ENCODE data around the gene POLE.

DNA sequence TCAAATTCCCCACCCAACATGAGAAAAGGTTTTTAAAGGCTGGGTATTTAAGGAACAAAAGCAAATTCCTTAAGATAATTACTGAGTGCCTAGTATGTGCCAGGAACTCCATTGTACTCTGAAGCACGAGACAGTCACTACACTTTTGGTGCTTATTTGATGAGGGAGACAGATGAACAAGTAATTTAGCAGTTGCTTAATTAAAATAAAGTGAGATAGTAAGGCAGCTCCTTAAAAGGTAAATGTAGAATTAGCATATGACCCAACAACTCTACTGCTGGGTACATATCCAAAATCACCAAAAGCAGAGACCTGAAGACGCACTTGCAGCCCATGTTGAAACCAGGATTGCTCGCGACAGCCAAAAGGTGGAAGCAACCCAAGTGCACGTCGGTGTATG, 21.3 kb downstream of the POLE start:
- TF ChIP-seq, protein P1, sequence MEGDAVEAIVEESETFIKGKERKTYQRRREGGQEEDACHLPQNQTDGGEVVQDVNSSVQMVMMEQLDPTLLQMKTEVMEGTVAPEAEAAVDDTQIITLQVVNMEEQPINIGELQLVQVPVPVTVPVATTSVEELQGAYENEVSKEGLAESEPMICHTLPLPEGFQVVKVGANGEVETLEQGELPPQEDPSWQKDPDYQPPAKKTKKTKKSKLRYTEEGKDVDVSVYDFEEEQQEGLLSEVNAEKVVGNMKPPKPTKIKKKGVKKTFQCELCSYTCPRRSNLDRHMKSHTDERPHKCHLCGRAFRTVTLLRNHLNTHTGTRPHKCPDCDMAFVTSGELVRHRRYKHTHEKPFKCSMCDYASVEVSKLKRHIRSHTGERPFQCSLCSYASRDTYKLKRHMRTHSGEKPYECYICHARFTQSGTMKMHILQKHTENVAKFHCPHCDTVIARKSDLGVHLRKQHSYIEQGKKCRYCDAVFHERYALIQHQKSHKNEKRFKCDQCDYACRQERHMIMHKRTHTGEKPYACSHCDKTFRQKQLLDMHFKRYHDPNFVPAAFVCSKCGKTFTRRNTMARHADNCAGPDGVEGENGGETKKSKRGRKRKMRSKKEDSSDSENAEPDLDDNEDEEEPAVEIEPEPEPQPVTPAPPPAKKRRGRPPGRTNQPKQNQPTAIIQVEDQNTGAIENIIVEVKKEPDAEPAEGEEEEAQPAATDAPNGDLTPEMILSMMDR (IDR thresholded peaks at IDR 0.05; ENCODE audit: poor library complexity): no peak
- no peak for TF ChIP-seq EZH2 (IDR thresholded peaks at IDR 0.05; ENCODE audit: borderline replicate concordance)
- no peak for TF ChIP-seq EZH2phosphoT487 (IDR thresholded peaks at IDR 0.05; ENCODE audit: low read depth, severe bottlenecking, unreplicated experiment)

Measured in hepatocyte (in vitro differentiated cells).